Stimulated activated CD8-positive, alpha-beta memory T cell treated with anti-CD3 and anti-CD28 coated beads, Interleukin-15, amount 100 ng/mL, for 24 hours (primary cell): ENCODE measurements around the gene CELF3.

Source experiments
- DNase-seq: peaks from one replicate; pipeline ENCODE4 v3.0.0-alpha.2; 2020; ENCODE audit warnings: low read depth

Gene CELF3

DNA sequence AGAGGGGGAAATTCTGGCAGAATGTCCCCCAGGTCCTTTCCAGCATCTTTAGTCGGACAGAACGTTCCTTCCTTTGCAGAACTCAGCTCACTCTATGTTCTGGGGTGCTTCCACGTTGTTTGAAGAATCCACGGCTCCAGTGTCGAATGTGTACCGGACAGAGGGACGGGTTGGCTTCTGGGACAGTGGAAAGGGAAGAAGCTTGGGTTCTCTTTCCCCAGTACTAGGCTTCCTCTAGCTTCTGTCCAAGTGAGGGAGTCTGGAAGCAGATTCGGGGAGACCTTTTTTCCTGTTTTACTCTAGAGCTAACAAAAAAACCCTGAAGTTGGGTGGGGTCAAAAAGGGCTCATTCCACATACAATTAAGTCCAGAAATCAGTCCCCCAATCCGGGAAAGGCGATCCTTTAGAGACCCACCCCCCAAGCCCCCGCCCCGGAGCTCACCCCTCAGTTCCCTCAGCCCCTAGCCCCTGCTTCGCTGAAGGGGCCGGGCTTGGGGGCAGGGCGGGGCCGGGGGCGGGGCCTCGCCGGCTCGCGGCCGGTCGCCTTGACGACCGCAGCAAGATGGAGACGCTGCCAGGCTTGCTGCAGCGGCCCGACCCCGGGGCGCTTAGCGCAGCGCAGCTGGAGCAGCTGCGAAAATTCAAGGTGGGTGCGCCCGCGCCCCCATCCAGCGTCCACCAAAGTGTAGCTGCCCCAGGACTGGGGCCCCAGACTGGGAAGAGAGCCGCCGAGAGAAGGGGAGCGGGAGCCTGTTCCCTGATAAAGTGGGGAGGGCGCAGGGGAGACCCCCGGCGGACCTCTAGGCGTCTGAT, 4.6 kb upstream of the CELF3 start, which contains the start of gene RIIAD1:
Gene RIIAD1 (plus strand): TSS at position 549 of the 814 bp plus-strand sequence. CDS start 15 bp downstream, at position 564.
- DNase-seq: no peak

DNA sequence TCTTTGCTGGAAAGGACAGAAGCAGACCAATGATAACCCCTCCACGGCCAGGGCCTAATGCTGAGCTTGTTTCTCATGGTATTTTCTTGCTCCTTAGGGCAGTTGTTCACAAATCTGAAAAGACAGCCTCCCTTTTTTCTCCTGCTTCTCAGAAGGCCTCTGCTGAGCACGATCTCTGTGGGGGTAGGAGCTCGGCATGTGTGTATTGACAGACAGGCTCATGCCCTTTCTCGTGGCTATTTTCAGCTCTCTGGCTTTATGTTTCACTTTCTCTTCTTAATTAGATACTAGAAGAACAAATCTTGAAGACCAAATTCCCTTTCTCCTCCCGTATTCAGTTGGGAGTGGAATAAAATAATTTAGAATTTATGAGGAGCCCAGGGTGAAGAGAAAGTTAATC, 4.0 kb upstream of the CELF3 start:
- DNase-seq: no peak

DNA sequence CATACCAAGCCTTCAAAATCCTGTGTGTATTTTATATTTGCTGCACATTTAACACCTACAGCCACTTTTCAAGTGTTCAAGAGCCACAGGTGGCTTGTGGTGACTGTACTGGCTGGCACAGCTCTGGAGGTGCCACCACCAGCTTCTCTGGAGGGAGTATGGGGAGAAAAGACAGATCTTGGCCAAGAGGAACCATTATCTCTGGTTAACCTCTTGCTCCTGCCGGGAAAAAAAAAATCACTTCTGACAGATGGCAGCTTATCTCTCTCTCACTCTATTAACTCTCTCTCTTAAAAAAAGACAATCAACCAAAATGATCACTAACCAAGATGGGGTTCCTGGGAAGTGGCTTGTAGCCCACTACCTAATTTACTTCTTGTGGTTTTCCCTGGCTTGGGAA, 3.5 kb upstream of the CELF3 start:
- DNase-seq: no peak

DNA sequence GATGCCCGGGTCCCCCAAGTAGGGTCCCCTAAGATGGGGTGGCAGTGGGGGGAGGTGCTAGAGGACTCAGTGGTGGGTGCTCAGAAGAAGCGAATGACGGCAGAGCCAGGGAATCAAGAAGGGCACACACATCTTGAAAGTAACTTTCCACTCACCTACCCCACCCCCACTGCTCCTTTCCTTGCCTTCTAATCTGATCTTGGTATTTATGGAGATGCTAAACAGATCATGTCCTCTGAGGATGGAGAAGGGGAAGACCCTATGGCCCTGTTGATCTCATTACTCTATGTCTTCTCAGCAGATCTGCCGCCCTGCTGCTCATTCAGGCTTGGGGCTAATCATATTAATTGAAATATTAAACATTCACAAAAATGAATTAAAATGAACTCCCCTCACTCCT, 2.1 kb upstream of the CELF3 start:
- DNase-seq: no peak

DNA sequence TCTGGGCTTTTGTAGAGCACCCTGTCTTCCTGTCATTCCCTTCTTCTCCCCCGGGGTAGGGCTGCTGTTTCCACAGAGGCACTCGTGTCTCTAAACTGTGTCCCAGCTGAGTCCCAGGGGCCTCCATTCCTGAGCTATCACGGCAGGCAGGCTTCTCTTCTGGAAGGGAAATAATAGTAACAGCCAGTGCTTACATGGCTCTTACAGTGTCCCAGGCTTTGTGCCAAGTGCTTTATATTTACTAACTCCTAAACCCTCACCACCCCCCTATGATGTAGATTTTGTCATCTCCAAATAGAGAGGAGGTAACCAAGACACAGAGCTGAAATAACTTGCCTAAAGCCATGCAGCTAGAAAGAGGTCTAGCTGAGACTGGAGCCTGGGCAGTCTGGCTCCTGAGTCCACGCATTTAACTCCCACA, 1.4 kb upstream of the CELF3 start:
- no peak for DNase-seq

DNA sequence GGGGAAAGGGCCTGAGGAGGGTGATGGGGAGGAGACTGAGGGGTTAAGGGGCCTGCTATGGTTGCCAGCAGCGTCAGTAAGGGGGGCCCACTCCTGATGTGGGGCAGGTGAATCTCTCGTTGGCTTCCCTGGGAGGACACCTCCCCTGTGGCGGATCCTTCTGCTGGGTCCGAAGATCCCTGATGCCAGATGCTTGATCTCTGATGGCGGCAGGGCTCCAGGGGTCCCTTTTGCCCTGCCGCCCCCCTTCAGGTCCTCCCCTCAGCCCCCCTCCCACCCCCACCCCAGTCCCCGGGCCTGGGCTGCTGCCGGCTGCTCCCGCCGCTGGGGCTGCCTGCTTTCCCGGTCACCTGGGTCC, 219 bp downstream of the CELF3 start:
- no peak for DNase-seq

DNA sequence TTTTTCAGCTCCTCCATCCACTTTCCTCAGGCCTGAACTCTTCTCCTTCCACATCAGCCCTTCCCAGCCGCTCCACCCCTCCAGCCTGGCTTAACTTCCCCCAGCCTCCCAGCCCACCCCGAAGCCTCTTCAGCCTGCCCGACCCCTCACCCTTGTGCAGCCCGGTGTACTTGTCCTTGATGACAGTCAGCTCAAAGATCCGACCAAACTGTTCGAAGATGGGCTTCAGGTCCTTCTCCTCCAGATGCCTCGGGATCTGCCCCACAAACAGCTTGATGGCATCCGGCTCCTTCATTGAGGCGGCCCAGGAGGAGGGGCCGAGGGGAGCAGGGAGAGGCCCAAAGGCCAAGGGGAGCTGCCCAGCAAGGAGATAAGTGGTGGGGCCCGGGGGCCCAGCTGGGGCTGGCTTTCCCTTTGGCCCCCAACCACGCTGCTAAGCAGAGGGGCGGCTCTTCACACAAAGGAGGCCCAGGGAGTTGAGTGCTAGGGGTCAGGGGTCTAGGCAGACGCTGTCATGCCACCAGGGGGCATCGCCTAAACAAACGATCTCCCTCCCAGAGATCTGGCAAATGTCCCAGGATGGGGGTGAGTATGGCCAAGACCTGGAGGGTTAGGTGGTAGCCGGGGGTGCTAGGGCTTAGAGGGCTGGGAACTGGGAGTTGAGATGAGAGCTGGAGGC, 738 bp downstream of the CELF3 start:
- DNase-seq: no peak

DNA sequence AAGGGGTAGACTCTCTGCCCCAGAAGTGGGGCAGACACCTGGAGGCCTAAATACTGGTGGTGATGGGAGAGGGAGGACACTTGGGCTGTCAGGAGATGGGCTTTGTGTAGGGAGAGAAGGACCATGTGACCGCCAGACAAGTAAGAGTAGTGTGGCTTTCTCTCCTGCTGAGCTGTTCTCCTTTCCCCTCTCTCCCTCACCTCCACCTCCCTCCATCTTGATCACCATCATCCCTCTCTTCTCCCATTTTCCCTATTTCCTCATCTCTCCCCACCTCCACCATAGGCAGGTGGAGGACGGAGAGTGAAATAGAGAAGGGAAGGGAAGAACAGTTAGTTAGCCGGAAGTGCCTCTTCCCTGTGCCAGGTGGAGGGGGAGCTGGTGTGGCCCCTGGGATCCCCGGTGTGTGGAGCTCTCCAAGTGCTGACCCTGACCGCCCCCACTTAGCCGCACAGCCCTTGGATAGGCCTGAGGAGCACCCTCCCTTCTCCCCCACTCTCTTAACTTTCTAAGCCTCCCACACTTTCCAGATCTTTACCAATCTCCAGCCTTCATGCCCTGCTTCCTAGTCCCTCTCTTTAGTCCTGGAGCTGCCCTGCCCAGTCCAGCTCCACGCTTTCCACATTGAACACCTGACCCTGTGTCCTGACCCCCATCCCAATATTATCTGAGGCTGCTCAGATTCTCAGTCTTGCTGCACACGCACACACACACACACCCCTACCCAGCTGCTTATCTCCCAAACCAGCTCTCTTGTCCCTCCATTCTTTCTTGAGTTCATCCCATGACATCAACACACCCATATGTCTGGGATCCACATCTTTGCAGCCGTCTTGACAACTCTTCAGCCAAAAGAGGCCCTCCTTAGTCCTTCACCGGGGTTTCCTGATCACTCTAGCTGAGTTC, 1.5 kb downstream of the CELF3 start:
- DNase-seq: no peak

DNA sequence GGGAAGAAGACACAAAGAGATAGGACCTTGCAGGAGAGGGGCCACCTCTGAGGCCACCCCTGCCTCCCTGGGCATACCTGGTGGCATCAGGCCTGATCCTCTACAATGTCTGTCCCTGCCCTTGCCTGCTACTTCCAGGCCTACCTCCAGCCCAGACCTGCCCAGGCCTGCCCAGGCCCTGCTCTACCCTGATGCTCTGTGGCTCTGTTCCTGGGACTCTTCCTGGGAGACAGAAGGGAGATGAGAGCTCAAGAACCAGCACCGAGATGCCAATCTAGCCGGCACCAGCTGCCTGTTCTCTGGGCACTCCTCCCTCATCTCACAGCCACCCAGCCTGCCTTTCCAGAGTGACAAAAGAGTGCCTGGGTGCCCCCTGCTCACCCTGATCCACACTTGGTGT, 2.7 kb downstream of the CELF3 start:
- DNase-seq: no peak

DNA sequence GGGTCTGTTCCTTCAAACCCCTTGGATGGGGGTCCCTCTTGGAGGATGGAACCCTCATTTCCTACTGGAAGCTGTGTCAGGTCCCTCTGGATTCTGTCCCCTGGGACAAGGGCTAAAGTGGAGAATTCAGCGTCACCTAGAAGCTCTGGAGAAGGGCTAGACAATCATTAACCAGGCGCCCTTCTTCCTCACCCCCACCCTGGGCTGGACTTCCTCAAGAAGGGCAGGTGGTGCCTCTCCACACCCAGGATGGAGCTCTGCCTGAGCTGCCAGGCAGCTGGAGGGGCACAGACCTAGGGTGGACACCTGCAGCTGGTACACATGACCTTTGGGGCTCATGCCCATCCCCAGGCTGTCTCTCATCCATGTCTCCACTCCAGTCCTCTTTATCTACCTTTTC, 3.6 kb downstream of the CELF3 start:
- no peak for DNase-seq

DNA sequence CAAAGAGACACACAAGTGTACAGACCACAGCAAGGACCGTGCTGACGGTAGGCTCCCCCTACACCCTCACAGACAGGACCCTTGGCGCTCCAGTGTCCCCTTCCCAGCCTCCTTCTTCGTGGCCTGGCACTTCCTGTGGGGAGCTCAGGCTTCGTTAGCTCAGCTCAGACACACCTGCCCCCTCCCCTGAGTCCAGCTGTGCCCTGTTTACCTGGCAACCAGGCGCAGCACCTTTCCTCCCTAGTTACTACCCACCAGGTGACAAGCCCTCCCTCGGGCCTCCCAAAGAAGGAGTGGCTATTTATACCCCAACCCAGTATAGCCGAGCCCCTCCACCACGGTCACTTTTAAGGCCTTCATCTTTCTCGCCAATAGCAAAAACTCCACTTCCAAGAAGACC, 4.7 kb downstream of the CELF3 start:
- DNase-seq: no peak

DNA sequence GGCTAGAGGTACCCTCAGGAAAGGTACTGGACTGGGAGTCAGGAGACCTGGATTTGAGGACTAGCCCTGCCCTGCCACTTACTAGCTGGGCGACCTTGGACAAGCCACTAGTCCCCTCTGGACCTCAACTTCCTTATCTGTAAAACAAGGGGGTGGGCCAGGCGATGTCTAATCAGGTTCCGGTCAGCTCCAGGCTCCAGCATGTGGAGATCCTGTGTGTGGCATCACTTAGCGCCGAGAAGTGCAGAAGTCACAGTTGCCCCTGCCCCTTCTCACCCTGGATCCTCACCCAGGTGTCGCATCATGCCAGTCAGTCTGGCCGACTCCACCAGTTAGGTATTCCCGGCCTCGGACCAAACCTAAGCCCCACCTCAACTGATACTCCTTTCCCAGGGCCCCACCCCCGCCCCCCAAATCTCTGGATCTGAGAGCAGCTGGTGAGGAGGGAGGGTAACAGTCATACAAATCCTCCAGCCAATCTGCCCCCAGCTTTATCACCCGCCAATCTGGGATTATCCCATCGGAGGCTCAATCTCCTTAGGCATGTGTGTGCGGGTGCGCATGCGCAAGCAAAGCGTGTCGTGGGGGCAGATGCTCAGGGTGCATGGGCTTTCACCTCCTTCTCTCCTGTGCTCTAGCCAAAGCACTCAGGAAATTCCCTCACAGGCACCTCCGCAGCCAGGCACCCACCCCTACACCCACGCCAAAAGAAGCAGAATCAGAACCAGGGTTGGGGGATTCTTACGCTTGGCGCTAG, 5.4 kb downstream of the CELF3 start:
- no peak for DNase-seq

DNA sequence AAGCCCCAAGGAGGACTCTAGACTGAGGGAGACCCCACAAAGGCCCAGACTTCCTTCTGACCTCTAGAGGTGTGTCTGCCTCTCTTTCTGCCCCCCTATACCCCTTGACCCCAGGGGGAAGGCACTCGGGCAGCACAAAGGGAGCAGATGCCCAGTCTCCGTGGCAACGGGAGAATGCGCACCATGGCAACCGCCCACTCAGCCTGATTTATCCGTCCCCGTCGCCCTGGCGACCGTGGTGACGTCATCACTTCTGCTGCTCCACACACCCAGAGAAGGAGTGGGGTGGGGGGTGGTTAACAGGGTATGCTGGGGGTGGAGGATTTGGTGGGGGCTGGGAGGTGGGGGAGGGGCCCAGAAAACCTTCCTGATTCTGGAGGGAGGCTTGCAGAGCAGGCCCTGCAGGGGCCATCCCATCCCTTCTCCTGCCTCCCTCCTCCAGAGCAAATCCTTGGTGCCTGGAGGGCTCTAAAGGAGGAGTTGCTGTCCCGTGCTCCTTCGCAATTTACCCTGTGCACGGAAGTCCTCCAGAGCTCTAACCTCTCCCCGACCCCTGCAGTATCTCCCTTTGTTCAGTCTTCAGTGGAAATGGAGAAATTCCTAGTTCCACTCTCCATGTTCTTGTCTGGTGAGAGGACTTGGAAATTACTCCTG, 6.3 kb downstream of the CELF3 start:
- no peak for DNase-seq

DNA sequence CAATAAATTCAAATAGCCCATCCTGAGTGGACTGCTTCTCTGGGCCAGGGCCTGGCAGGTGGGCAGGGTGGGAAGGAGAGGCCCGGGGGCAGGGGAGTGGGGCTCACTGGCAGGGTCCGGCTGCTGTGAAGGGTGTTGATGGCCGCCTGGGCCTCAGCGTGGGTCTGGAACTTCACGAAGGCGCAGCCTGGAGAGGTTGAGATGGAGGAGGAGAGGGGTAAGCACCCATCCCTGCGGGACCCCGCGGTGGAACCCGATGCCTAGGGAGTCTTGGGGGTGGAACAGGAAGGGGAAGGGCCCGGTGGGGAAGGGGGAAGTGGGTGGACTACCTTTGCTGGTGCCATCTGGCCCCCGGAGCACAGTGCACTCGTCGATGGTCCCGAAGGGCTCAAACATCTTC, 7.7 kb downstream of the CELF3 start:
- DNase-seq: no peak

DNA sequence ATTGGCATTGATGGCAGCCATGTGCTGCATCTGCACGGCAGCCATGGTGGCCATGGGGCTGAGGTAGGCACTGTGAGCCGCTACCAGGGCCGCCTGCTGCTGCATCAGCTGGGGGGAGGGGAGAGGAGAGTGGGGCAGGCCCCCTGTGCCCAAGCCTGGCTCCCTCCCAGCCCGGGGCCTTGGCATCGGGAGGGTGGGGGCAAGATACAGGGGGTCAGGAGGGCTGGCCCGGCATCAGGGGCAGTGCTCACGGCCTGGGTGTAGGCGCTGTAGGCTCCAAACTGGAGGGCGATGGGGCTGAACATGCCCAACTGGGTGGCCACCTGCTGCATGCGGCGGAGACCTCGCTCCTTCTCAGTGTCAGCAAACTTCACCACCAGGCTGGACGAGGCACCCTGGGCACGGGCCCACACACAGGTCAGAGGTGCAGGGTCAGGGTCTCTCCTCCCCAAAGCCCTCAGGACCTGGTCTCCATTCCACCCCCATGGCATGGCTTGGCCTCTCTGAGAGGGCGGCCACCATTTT, 9.0 kb downstream of the CELF3 start:
- DNase-seq: no peak

DNA sequence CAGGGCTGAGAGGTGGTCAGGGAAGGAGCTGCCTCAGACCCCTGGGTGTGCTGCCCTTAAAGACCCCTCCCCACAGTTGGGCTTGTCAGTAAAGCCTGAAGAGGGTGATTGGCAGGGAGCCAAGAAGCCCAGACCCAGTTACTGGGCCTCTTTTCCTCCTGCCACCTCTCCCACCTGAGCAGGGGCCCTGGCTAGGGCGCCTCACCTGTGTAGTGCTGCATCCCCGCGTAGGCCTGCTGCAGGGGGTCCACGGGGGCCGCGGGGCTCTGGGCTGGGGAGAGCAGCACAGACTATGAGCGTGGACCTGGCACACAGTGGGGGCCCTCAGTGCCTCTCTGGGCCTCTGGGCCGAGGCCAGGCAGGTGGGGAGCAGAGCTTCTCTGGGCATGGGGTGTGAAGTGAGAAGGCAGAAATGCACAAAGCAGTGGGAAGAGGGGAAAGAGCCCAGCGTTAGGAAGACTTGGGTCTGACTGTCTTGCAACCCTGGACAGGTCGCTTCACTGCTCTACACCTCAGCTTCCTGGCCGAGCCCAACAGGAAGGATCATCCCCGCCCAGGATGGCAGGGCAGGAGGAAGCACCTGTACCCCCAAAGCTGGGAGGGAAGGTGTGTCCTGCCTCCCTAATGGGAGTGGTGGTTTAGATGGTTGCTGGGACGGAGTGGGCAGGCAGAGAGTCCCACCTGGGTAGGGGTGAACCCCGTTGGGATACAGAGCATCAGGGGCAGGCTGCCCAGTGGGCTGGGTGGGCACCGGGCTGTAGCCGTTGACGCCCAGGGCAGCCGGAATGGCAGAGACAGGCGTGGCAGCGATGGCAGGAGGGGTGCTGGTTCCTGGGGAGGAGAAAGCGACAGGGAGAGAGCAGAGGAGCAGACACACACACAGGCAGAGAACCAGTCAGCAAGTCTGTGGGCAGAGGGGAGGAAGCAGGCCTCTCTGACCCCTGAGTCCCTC, 9.9 kb downstream of the CELF3 start:
- DNase-seq: no peak

DNA sequence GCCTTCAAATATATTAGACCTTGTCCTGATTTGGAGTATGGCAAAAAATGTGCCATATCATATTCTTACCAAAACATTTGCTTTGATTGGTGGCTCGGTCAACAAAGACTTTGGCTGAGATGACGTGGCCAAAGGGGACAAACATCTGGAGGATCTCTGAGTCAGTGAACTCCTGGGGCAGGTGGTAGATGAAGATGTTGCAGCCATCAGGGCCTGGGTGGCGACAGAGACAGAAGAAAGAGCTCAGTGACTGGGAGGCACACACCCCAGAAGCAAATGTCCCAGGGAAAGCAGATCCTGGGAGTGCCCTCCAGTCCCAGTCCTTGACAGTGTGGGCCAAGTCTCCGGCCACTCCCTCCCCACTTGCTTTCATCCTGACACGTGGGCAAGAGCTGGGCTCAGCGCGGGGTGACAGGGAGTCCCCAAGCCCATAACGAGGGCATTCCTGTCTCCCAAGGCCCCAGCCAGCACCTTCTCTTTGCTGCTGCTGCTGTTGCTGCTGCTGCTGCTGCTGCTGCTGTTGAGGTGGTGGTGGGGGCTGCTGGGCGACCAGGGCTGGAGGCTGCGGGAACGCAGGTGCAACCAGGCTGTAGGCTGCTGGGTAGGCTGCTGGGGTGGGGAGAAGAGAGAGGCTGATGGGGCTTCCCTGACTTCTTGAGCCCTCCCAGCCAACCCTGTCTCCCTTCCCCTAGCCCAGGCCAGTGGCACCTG, 10.7 kb downstream of the CELF3 start:
- DNase-seq: no peak

DNA sequence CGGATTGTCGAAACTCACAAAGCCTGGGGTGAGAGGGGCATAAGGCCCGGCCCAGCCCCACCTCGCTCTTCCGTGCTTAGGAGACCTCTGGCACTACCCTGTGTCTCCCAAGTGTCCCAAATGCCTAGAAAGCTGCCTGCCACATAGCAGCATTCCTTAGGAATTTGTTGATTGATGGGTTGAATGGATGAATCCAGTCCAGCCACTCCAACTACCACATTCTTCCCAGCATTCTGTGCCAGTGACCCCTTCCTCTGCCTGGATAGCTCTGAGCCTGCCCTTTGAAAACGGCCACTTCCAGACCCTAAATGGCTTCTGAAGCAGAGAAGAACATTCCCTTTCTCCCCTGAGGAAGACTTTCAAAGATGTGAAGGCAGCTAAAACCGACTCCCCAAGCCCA, 11.5 kb downstream of the CELF3 start:
- no peak for DNase-seq

DNA sequence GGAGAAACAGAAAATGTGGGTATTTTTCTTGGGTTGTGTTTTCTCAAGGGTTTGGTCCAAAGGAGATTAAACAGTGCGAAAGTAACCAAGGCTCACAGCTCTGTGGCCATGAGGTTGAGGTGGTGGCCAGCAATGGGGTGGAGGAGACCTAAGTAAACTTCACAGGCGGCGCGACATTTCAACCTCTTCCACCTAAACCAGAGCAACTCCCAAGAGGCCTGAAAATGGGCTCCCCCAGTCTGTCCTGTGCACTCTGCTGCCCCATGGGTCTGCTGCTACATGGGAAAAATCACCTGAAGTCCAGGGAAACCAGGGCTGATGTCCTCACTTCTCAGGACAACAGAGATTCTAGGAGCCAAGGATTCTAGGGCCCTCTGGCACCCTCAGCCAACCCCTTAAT, 12.4 kb downstream of the CELF3 start:
- DNase-seq: no peak
